Stimulated activated naive CD8-positive, alpha-beta T cell treated with anti-CD3 and anti-CD28 coated beads, Interleukin-15, amount 100 ng/mL, for 72 hours (primary cell): ENCODE measurements around the gene GRAMD1A.
A peak's percentile ranks its signal among the peaks of the same experiment; 100 is the strongest.
"Not testable (repeated sequence)": the region's sequence is repeated elsewhere in the genome, so short reads cannot be mapped to it uniquely, and the experiment has no call there.

Experiments used
- ATAC-seq: fragments of 150-1000 bp; cut with Tn5 transposase; 2 replicates; pipeline ENCODE4 v1.10.0; 2021; ENCODE audit warnings: mild to moderate bottlenecking, moderate library complexity
- DNase-seq, 2 donors: peaks; one replicate each; pipeline ENCODE4 v3.0.0; 2021 to 2022
- H3K27ac Mint-ChIP-seq, 2 donors: one replicate each; pipeline ENCODE4 v1.8.0; 2022; ENCODE audit warnings: mild to moderate bottlenecking in 2 of 2, mixed read lengths in 2 of 2, moderate library complexity in 2 of 2
- H3K27me3 Mint-ChIP-seq: one replicate; pipeline ENCODE4 v1.8.0; 2022; ENCODE audit warnings: mixed read lengths
- H3K4me1 Mint-ChIP-seq: one replicate; pipeline ENCODE4 v1.8.0; 2022; ENCODE audit warnings: mild to moderate bottlenecking, mixed read lengths
- H3K4me3 Mint-ChIP-seq, 2 donors: one replicate each; pipeline ENCODE4 v1.8.0; 2022; ENCODE audit warnings: mild to moderate bottlenecking in 2 of 2, mixed read lengths in 2 of 2, moderate library complexity in 1 of 2
- H3K9me3 Mint-ChIP-seq, 2 donors: one replicate each; pipeline ENCODE4 v1.8.0; 2022; ENCODE audit warnings: mixed read lengths in 2 of 2

GRAMD1A gene

DNA sequence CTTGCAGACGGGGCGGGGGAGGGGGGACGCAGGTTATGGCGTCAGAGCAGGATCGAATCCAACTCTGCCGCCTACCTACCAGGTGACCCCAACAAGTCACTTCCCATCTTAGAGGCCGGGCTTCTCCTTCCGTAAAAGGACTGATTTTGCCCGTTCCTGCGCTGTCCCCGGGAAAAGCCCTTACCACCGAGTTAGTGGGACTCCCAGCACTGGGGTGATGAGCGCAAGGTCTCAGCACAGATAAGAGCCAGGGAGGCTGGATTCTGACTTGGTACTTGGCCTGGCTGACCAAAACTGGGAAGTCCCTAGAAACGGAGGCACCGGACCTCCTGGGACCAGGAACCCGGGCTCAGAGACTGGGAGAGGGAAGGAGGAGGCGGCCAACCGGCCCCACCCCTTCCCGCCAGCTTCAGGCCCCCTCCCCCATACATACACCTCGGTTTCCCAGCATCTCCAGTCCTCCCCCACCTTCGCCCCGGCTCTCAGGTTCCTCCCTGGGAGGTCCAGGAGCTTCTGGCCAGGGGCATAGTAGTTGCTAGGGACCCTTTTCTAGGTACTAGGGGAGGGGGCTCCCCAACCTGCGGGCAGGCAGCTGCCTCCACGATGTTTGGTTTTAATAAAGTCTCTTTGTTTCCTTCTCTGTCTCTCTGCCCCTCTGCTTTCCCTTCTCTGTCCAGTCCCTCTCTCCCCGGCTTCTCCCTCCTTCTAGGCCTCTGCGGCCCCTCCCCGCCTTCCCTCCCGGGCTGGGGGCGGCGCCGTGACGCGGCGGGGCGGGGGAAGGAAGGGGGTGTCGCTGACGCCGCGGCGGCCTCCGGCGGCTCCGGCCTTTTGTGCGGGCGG is at the start of gene GRAMD1A:
Gene GRAMD1A, plus strand, starts transcription at position 826 of the 840 bp plus-strand sequence. CDS start 156 bp downstream, outside the sequence.
- Mint-ChIP-seq H3K27me3 (no peaks in the 10 kb centered on the region), H3K4me1 (peaks cover 77% of the 10 kb centered on the region), H3K4me3 (peak within 1 kb of the TSS; percentile 89 to 95), H3K9me3 (no peaks in the 10 kb centered on the region), H3K27ac (peak within 1 kb of the TSS; percentile 96 to 98)
- DNase-seq (peak; percentile 63 to 71), ATAC-seq (peak; percentile 71)

DNA sequence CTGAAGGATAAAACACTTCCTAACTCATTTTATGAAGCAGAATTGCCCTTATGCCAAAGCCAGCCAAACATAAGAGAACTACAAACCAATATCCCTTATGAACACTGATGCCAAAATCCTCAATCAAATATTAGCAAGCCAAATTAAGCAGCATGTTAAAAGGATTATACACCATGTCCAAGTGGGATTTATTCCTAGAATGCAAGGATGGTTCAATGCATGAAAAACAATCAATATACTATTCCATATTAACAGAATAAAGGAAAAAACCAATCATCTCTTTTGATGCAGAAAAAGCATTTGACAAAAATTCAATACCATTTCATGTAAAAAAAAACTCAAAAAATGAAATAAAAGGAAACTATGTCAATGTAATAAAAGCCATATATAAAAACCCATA is 47.0 kb upstream of the GRAMD1A start:
- no peak for DNase-seq
- Mint-ChIP-seq H3K27me3 (no peaks in the 10 kb centered on the region), H3K27ac (no peak overlapping the region), H3K4me3 (no peak overlapping the region), H3K9me3 (peaks cover 60 to 74% of the 10 kb centered on the region in 2 donors), H3K4me1 (no peaks in the 10 kb centered on the region)
- ATAC-seq: no peak

DNA sequence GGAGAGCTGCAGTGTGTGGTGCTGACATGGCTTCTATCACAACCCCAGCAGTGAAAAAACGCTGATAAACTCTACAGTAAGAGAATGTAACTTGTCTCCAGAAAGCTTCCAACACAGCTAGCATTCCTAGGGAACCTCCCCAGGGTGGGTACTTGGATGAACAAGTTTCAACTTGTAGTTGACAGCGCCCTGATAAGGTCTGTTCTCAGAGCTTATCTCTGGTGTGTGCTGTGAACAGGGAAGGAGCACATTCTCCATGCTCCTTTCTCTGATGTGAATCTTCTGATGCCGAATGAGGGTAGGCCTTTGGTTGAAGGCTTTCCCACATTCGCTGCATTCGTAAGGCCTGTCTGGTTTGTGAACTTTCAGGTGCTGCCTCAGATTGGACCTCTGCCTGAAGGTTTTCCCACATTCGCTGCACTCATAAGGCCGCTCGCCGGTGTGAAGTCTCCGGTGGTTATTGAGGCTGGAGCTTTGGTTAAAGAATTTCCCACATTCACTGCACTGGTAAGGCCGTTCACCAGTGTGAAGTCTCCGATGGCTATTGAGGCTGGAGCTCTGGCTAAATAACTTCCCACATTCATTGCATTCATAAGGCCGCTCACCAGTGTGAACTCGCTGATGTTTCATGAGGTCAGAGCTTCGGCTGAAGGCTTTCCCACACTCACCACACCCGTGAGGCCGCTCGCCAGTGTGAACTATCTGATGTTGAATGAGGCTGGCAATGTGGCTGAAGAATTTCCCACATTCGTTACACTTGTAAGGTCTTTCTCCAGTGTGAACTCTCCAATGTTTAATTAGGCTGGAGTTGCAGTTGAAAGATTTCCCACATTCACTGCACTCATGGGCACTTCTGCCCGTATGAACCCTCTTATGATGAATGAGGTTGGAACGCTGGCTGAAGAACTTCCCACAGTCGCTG is 42.0 kb upstream of the GRAMD1A start:
- Mint-ChIP-seq H3K9me3 (peaks cover 65 to 88% of the 10 kb centered on the region in 2 donors), H3K4me1 (peaks cover 22% of the 10 kb centered on the region), H3K27ac (no peak overlapping the region), H3K27me3 (no peaks in the 10 kb centered on the region), H3K4me3 (no peak overlapping the region)
- DNase-seq (no peak), ATAC-seq (no peak)

DNA sequence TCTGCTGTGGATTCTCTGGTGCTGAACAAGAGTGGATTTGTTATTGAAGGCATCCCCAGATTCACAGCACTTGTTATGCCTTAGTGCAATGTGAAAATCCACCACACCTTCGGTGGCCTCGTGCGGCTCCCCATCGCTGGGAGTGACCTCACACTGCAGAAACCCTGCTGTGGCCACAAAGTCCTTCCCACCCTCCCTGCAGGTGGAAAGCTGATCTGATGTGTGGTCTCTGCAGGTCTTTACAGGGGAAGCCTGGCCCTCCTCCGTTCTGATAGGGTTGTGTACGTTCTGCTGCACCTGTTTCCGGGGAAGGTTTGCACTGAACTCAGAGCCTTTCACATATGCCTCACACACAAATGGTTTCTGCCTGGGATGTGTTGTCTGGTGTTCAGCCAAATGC is 41.1 kb upstream of the GRAMD1A start:
- no peak overlapping the region for H3K27ac Mint-ChIP-seq
- no peak for DNase-seq
- no peaks in the 10 kb centered on the region for H3K27me3 Mint-ChIP-seq
- H3K4me1 Mint-ChIP-seq: peaks cover 25% of the 10 kb centered on the region
- no peak for ATAC-seq
- H3K9me3 Mint-ChIP-seq: peaks cover 56 to 80% of the 10 kb centered on the region in 2 donors
- H3K4me3 Mint-ChIP-seq: no peak overlapping the region

- H3K9me3 Mint-ChIP-seq: peaks cover 51 to 74% of the 10 kb centered on the region in 2 donors
- H3K4me3 Mint-ChIP-seq: no peak overlapping the region
- H3K27me3 Mint-ChIP-seq: no peaks in the 10 kb centered on the region
- ATAC-seq (no peak), DNase-seq (no peak)
- H3K4me1 Mint-ChIP-seq: peaks cover 25% of the 10 kb centered on the region
- no peak overlapping the region for H3K27ac Mint-ChIP-seq
Observed at GRCh38 chr19:34960103-34960805, 39.9 kb upstream of the GRAMD1A start.

GRCh38 chr19:34960940-34961679 is 39.0 kb upstream of the GRAMD1A start:
- ATAC-seq (no peak), DNase-seq (no peak)
- Mint-ChIP-seq H3K27me3 (no peaks in the 10 kb centered on the region), H3K4me1 (peaks cover 25% of the 10 kb centered on the region), H3K27ac (no peak overlapping the region), H3K4me3 (no peak overlapping the region), H3K9me3 (peaks cover 44 to 73% of the 10 kb centered on the region in 2 donors)

GRCh38 chr19:34961775-34962686 is 38.1 kb upstream of the GRAMD1A start:
- DNase-seq (no peak), ATAC-seq (peak; percentile 50)
- Mint-ChIP-seq H3K4me3 (peak overlapping the region; percentile 84 to 94), H3K4me1 (peaks cover 25% of the 10 kb centered on the region), H3K27ac (peak overlapping the region in 1 of 2 donors; percentile 4), H3K27me3 (no peaks in the 10 kb centered on the region), H3K9me3 (peaks cover 37 to 64% of the 10 kb centered on the region in 2 donors)

DNA sequence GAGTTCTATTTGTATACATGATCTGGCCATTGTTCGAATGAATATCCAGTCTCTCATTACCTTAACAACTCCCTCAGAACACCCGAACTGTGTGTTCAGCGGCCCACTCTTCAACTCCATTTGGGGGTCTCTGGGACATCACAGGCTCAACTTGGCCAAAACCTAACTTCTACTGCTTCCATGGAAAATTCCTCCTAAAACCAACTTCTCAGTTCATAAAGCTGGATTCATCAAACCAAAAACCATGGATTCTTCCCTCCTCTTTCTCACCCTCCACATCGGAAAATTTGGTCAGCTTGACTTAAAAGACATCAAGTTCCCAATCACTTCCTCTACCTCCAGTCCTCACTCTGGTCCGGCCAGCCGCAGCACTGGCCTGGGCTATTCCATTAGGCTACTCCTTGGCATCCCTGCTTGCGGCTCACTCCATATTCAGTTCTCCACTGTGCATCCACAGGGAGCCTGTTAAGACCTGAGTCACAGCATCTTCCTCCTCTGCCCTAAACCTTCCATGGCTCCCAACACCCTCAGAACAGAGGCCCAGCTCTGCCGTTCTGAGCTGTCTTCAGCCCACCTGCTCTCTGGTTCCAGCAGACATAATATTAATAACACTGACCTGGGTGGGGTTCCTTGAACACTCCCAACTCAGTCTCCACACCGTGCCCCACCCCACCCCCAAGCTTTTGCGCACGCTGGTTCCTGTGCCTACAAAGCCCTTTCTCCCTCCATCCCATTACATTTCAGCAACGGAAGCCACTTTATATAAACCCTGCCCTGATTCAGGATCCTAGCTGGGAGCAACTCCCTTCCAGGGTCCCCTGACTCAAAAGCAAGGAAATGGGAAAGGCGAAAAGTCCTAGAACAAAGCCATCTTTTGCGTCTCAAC is 37.2 kb upstream of the GRAMD1A start:
- peak overlapping the region; percentile 85 to 86 for H3K27ac Mint-ChIP-seq
- peaks cover 25% of the 10 kb centered on the region for H3K4me1 Mint-ChIP-seq
- H3K4me3 Mint-ChIP-seq: peak overlapping the region; percentile 84 to 94
- ATAC-seq (peak; percentile 16), DNase-seq (no peak)
- peaks cover 40 to 63% of the 10 kb centered on the region in 2 donors for H3K9me3 Mint-ChIP-seq
- H3K27me3 Mint-ChIP-seq: no peaks in the 10 kb centered on the region

- peaks cover 38 to 65% of the 10 kb centered on the region in 2 donors for H3K9me3 Mint-ChIP-seq
- peak within 1 kb of the TSS; percentile 85 to 86 for H3K27ac Mint-ChIP-seq
- no peaks in the 10 kb centered on the region for H3K27me3 Mint-ChIP-seq
- ATAC-seq (peak; percentile 83), DNase-seq (peak; percentile 48 to 64)
- peaks cover 25% of the 10 kb centered on the region for H3K4me1 Mint-ChIP-seq
- peak within 1 kb of the TSS; percentile 84 to 94 for H3K4me3 Mint-ChIP-seq
Observed at GRCh38 chr19:34963573-34964406, 36.3 kb upstream of the GRAMD1A start, which contains the start of gene ZNF792. TSS of gene ZNF792 (minus strand) at chr19:34964229. CDS start at chr19:34963662, 567 bp downstream.

GRCh38 chr19:34964598-34964997 is 35.5 kb upstream of the GRAMD1A start:
- Mint-ChIP-seq H3K4me3 (peak overlapping the region; percentile 21 to 72), H3K27ac (no peak overlapping the region), H3K4me1 (peaks cover 25% of the 10 kb centered on the region), H3K9me3 (peaks cover 30 to 63% of the 10 kb centered on the region in 2 donors), H3K27me3 (no peaks in the 10 kb centered on the region)
- ATAC-seq: no peak
- DNase-seq: no peak

DNA sequence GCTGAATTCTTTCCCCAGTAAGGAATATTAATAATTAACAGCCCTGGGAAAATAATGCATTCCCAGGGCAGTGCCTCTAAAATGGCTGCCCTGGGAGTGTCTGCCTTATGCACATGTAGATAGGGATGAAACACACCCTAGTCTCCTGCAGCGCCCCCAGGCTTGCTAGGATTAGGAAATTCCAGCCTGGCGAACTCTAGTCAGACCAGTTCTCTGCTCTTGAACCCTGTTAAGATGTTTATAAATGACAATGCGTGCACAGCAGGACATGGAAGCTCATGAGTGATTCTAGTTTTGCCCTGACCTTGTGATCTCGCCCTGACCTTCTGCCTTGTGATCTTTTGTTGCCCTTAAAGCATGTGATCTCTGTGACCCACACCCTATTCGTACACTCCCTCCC is 34.6 kb upstream of the GRAMD1A start:
- not testable (repeated sequence) for H3K27me3 Mint-ChIP-seq, H3K27ac Mint-ChIP-seq, DNase-seq, H3K4me3 Mint-ChIP-seq, ATAC-seq
- Mint-ChIP-seq H3K9me3 (peaks cover 20 to 58% of the 10 kb centered on the region in 2 donors), H3K4me1 (peaks cover 25% of the 10 kb centered on the region)

GRCh38 chr19:34967551-34967950 is 32.6 kb upstream of the GRAMD1A start:
- peaks cover 10% of the 10 kb centered on the region for H3K4me1 Mint-ChIP-seq
- peaks cover 7 to 37% of the 10 kb centered on the region in 2 donors for H3K9me3 Mint-ChIP-seq
- no peak overlapping the region for H3K4me3 Mint-ChIP-seq
- no peak overlapping the region for H3K27ac Mint-ChIP-seq
- no peak for ATAC-seq
- no peak for DNase-seq
- no peaks in the 10 kb centered on the region for H3K27me3 Mint-ChIP-seq
